Activated B cell treated with CpG ODN at 0.5 μM for 24 hours (primary cell): ENCODE data around the gene ST6GALNAC4. TPM values are rescaled to one million over a fixed set of nuclear protein-coding genes. Genes with fewer than 3 reads are reported as not detected.

Experiments
- ATAC-seq: fragments of 200-7000 bp; cut with Tn5 transposase; one replicate; pipeline ENCODE4 v1.10.0; 2021; ENCODE audit warnings: low read depth, mild to moderate bottlenecking, moderate library complexity
- CTCF ChIA-PET: fragments of 350-600 bp; sonication (Branson Sonifier 250); formaldehyde crosslinking; loops from one replicate; lab custom pipeline; 2021; ENCODE audit warnings: antibody characterized with exemption; lab: Charles Lee
- POLR2A ChIA-PET: fragments of 350-600 bp; sonication (Branson Sonifier 250); formaldehyde crosslinking; loops from one replicate; lab custom pipeline; 2021; ENCODE audit warnings: antibody characterized with exemption; lab: Charles Lee
- DNase-seq: peaks from one replicate; pipeline ENCODE4 v3.0.0; 2022
- H3K27ac Mint-ChIP-seq: one replicate; pipeline ENCODE4 v1.8.0; 2020; ENCODE audit warnings: mixed read lengths
- H3K27me3 Mint-ChIP-seq: one replicate; pipeline ENCODE4 v1.8.0; 2021; ENCODE audit warnings: mixed read lengths
- H3K36me3 Mint-ChIP-seq: one replicate; pipeline ENCODE4 v1.8.0; 2021; ENCODE audit warnings: low read depth, mixed read lengths
- H3K4me1 Mint-ChIP-seq: one replicate; pipeline ENCODE4 v1.8.0; 2021; ENCODE audit warnings: mixed read lengths
- H3K4me3 Mint-ChIP-seq: one replicate; pipeline ENCODE4 v1.8.0; 2020; ENCODE audit warnings: mild to moderate bottlenecking, mixed read lengths
- H3K9me3 Mint-ChIP-seq: one replicate; pipeline ENCODE4 v1.8.0; 2020; ENCODE audit warnings: mixed read lengths
- intact Hi-C: fragments of 100-400 bp; cut with micrococcal nuclease; formaldehyde crosslinking; loops from one replicate; pipeline ENCODE4 v1.15.1; 2024
- total RNA-seq: library from RNA; stranded (reverse); gene quantifications from 2 replicates; pipeline ENCODE4 v1.2.3, GENCODE V29; 2022
- TF ChIP-seq, protein P1 (sequence below): fragments of 200-600 bp; IDR thresholded peaks from one replicate; pipeline ENCODE4 v1.8.0; 2022; ENCODE audit warnings: antibody characterized with exemption, mild to moderate bottlenecking

Gene ST6GALNAC4
- total RNA-seq, 1 donor from 2014 or later: 85.4 TPM

DNA sequence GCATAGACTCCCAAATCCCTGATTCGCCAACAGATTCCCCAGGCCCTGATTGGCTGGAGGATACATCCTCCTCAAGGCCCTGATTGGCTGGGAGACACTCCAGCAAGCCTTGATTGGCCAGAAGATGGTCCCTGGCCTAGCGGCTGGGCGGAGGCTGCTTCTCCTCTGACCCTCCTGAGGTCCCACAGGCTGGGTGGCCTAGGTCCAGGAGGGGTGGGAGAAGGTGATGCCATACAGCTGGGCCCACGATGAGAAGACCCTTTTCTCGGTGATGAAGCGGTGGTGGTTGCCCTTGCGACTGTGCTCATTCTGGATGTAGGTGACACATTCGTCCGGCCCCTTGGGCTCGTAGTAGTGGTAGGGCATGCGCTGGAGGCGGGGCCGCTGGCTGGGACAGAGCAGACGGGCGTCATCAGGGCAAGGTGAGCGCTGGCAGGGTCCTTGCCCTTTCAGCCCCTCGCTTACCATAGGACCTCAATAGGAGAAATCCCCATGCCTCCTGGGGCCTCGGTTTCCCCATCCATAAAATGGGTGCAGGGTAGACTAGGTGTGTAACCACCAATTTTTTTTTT, 30.4 kb downstream of the ST6GALNAC4 start:
- H3K4me3 Mint-ChIP-seq: no peak overlapping the region
- peaks cover 22% of the 10 kb centered on the region for H3K4me1 Mint-ChIP-seq
- ChIA-PET CTCF (interaction anchor here (0.9 to 2.1 kb wide), 2 partner anchors 16 to 35 kb away, joined by 3 to 11 read pairs; no protein-coding TSS in a partner anchor), POLR2A (interaction anchor here (0.6 to 2.5 kb wide), 2 partner anchors 30 to 42 kb away, joined by 4 to 19 read pairs; partner anchors contain the start of gene ST6GALNAC4)
- TF ChIP-seq, protein P1, sequence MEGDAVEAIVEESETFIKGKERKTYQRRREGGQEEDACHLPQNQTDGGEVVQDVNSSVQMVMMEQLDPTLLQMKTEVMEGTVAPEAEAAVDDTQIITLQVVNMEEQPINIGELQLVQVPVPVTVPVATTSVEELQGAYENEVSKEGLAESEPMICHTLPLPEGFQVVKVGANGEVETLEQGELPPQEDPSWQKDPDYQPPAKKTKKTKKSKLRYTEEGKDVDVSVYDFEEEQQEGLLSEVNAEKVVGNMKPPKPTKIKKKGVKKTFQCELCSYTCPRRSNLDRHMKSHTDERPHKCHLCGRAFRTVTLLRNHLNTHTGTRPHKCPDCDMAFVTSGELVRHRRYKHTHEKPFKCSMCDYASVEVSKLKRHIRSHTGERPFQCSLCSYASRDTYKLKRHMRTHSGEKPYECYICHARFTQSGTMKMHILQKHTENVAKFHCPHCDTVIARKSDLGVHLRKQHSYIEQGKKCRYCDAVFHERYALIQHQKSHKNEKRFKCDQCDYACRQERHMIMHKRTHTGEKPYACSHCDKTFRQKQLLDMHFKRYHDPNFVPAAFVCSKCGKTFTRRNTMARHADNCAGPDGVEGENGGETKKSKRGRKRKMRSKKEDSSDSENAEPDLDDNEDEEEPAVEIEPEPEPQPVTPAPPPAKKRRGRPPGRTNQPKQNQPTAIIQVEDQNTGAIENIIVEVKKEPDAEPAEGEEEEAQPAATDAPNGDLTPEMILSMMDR: no peak
- ATAC-seq (no peak), DNase-seq (no peak)
- H3K27ac Mint-ChIP-seq: no peak overlapping the region
- intact Hi-C loops: no loop called here
- peaks cover 44% of the 10 kb centered on the region for H3K36me3 Mint-ChIP-seq
- H3K27me3 Mint-ChIP-seq: no peaks in the 10 kb centered on the region
- no peaks in the 10 kb centered on the region for H3K9me3 Mint-ChIP-seq

DNA sequence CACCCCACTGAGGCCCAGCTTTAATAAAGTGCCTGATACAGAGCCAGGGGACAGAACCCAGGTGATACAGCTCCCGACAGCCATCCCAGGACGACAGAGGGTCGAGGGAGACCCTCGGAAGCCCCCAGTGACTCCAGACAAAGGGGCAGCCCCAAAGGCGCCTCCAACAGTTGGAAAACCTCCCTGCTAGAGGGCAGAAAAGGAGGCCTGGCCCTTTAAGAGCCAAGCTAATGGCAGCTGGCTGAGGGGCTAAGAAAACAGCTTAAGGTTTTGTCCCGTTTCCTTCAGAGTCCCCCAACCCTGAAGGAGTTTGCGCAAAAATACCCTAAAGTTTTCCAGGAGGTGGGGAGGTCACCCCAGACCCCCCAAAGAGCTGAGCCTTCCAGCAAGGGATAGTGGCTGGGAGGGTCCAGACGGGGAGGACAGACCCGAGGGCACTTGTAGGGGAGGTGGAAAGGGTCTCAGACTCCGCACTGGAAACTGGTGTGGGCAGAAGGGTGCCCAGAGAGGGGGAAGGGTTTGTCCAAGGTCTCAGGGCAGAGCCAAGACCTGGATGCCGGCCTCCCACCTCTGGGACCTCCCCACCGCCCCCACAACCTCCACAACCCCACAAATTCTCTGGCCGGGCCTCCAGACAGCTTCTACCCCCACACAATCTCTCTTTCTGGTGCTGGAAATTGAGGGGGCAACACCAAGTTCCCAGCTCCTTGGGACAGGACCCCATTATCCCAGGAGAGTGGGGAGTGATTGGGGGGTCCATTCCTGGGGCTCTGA, 31.1 kb downstream of the ST6GALNAC4 start:
- DNase-seq (no peak), ATAC-seq (no peak)
- ChIA-PET CTCF (interaction anchor here (0.7 kb wide), 1 partner anchor 16 kb away, joined by 6 read pairs; no protein-coding TSS in a partner anchor), POLR2A (interaction anchor here (0.9 to 2.5 kb wide), 4 partner anchors 9 to 100 kb away, joined by 3 to 19 read pairs (median 4); partner anchors contain the start of genes CDK9 and ST6GALNAC4)
- Mint-ChIP-seq H3K4me3 (no peak overlapping the region), H3K9me3 (no peaks in the 10 kb centered on the region), H3K27me3 (no peaks in the 10 kb centered on the region), H3K4me1 (peaks cover 24% of the 10 kb centered on the region), H3K36me3 (peaks cover 36% of the 10 kb centered on the region), H3K27ac (no peak overlapping the region)
- intact Hi-C loops: no loop called here
- TF ChIP-seq, protein P1: no peak

DNA sequence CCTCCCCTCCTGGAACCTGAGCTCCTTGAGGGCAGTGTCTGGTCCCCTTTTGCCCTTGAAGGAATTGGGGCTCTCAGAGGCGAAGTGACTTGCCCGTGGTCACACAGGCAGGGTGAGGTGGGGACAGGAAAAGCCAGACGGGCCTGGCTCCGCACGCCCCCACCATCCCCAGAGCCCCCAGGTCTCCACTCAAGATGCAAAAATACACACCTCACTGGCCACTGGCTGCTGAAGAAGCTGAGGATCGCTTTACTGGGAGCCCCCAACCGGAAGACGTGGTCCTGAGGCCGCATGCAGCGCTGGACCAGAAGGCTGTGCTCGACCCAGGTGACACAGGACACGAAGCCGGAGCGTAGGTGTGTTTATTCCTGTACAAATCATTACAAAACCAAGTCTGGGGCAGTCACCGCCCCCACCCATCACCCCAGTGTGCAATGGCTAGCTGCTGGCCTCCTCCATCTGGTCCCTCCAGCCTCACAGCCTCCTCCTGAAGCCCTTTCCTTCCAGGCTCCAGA, 31.8 kb downstream of the ST6GALNAC4 start:
- Mint-ChIP-seq H3K4me1 (peaks cover 26% of the 10 kb centered on the region), H3K27me3 (no peaks in the 10 kb centered on the region), H3K27ac (no peak overlapping the region), H3K9me3 (no peaks in the 10 kb centered on the region), H3K4me3 (no peak overlapping the region), H3K36me3 (peaks cover 31% of the 10 kb centered on the region)
- intact Hi-C loops: no loop called here
- DNase-seq (no peak), ATAC-seq (no peak)
- POLR2A ChIA-PET: interaction anchor here (0.6 to 2.5 kb wide), 6 partner anchors 10 to 99 kb away, joined by 3 to 19 read pairs (median 4); partner anchors contain the start of genes CDK9 and ST6GALNAC4
- CTCF ChIA-PET: interaction anchor here (0.7 kb wide), 1 partner anchor 15 kb away, joined by 6 read pairs; no protein-coding TSS in a partner anchor
- TF ChIP-seq, protein P1: no peak

DNA sequence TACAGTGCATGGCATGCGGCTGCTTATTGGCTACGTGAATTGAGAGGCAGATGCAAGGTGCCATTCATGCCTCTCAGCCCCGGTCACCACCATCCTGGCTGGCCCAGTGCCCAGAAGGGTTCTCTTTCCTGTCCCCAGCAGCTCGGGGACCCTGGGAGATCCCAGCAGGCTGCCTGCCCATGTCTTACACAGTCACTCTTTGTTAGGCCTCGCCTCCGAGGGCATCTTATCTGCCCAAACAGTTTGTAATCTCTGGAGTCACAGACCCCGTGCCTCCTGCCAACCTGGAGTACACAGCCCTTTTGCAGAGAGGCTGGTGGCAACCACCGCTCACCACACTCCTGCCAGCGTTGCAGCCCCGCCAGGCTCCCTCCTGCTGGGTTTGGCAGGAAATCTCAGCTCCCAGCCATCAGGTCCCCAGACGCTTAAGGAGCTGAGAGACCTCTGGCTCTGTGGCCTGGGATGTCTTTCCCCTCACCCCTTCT, 32.4 kb downstream of the ST6GALNAC4 start:
- Mint-ChIP-seq H3K27me3 (no peaks in the 10 kb centered on the region), H3K4me3 (no peak overlapping the region), H3K4me1 (peaks cover 27% of the 10 kb centered on the region), H3K36me3 (peaks cover 29% of the 10 kb centered on the region), H3K27ac (peak overlapping the region; percentile 11), H3K9me3 (no peaks in the 10 kb centered on the region)
- CTCF ChIA-PET: no interaction called here
- intact Hi-C loops: no loop called here
- POLR2A ChIA-PET: interaction anchor here (0.6 to 1.2 kb wide), 3 partner anchors 13 to 99 kb away, joined by 3 to 5 read pairs (median 5); partner anchors contain the start of gene CDK9
- TF ChIP-seq, protein P1: no peak
- no peak for ATAC-seq
- DNase-seq: no peak
